IMR-90 (cell line): ENCODE data around the gene IRAK3. TPM values are rescaled to one million over a fixed set of nuclear protein-coding genes. Genes with fewer than 3 reads are reported as not detected.
A peak's percentile ranks its signal among the peaks of the same experiment; 100 is the strongest.
"Not testable (repeated sequence)": the region's sequence is repeated elsewhere in the genome, so short reads cannot be mapped to it uniquely, and the experiment has no call there.

Experiments used
- ATAC-seq: fragments of 200-7000 bp; cut with Tn5 transposase; 2 replicates; pipeline ENCODE4 v1.9.1; 2020; ENCODE audit warnings: low read depth, mild to moderate bottlenecking, moderate library complexity
- BruUV-seq: library from RNA; stranded (reverse); fragments of 400-500 nt; replicated peaks from 2 replicates; lab custom pipeline; 2021; lab: Mats Ljungman, UMichigan
- CTCF ChIA-PET: fragments of 300-600 bp; formaldehyde crosslinking; extraction: SDS; loops from one replicate; lab custom pipeline; 2021; ENCODE audit warnings: antibody characterized with exemption; lab: Yijun Ruan, JAX
- POLR2A ChIA-PET: fragments of 300-600 bp; sonication (Branson Sonifier 250); formaldehyde crosslinking; loops from one replicate; lab custom pipeline; 2022; ENCODE audit warnings: antibody characterized with exemption; ENCODE audit not compliant: unreplicated experiment; lab: Charles Lee
- DNase-seq: peaks from one replicate; pipeline ENCODE4 v3.0.0; 2013
- H2AFZ ChIP-seq: replicated peaks from 2 replicates; pipeline ENCODE3; 2013; ENCODE audit warnings: low read length, mild to moderate bottlenecking; ENCODE audit not compliant: poor library complexity
- H2AK5ac ChIP-seq: 2 replicates; pipeline ENCODE4 v1.6.1; 2013; ENCODE audit warnings: low read depth, low read length, inconsistent platforms
- H2AK9ac ChIP-seq: replicated peaks from 2 replicates; pipeline ENCODE3; 2013; ENCODE audit warnings: mild to moderate bottlenecking, low read depth, low read length, moderate library complexity; ENCODE audit not compliant: poor library complexity
- H2BK120ac ChIP-seq: 2 replicates; pipeline ENCODE4 v1.6.1; 2013; ENCODE audit warnings: low read depth, low read length, inconsistent platforms
- H2BK15ac ChIP-seq: 3 replicates; pipeline ENCODE4 v1.6.1; 2013; ENCODE audit warnings: low read depth, low read length, inconsistent platforms
- H2BK20ac ChIP-seq: 2 replicates; pipeline ENCODE4 v1.6.1; 2013; ENCODE audit warnings: low read depth, mild to moderate bottlenecking, inconsistent platforms, low read length, moderate library complexity
- H2BK5ac ChIP-seq: 2 replicates; pipeline ENCODE4 v1.6.1; 2013; ENCODE audit warnings: mild to moderate bottlenecking, low read depth, low read length, inconsistent platforms; ENCODE audit not compliant: poor library complexity, severe bottlenecking
- H3K14ac ChIP-seq: replicated peaks from 2 replicates; pipeline ENCODE4 v1.6.1; 2013; ENCODE audit warnings: low read depth, low read length, inconsistent platforms
- H3K18ac ChIP-seq: 2 replicates; pipeline ENCODE4 v1.6.1; 2013; ENCODE audit warnings: low read depth, low read length, control low read depth
- H3K23ac ChIP-seq: 2 replicates; pipeline ENCODE4 v1.6.1; 2013; ENCODE audit warnings: low read depth, low read length, inconsistent platforms
- H3K27ac ChIP-seq: 2 replicates; pipeline ENCODE4 v1.5.1; 2013; ENCODE audit warnings: mild to moderate bottlenecking, control low read depth, low read length; ENCODE audit not compliant: insufficient read depth
- H3K27me3 ChIP-seq: 2 replicates; pipeline ENCODE4 v1.6.1; 2013; ENCODE audit warnings: low read length; ENCODE audit not compliant: control insufficient read depth, insufficient read depth
- H3K36me3 ChIP-seq: 2 replicates; pipeline ENCODE4 v1.6.1; 2013; ENCODE audit warnings: low read length, mixed read lengths; ENCODE audit not compliant: control insufficient read depth, insufficient read depth
- H3K4ac ChIP-seq: 2 replicates; pipeline ENCODE4 v1.6.1; 2013; ENCODE audit warnings: low read depth, low read length, inconsistent platforms
- H3K4me1 ChIP-seq: 2 replicates; pipeline ENCODE4 v1.6.1; 2013; ENCODE audit warnings: low read length, mixed read lengths; ENCODE audit not compliant: control insufficient read depth, insufficient read depth
- H3K4me2 ChIP-seq: 2 replicates; pipeline ENCODE4 v1.6.1; 2013; ENCODE audit warnings: low read depth, mild to moderate bottlenecking, control low read depth, low read length, moderate library complexity
- H3K4me3 ChIP-seq: 2 replicates; pipeline ENCODE4 v1.5.1; 2013; ENCODE audit warnings: low read depth, mild to moderate bottlenecking, control low read depth, low read length, moderate library complexity; ENCODE audit not compliant: insufficient read depth
- H3K56ac ChIP-seq: 2 replicates; pipeline ENCODE4 v1.6.1; 2013; ENCODE audit warnings: low read length, inconsistent platforms; ENCODE audit not compliant: insufficient read depth; ENCODE audit errors: extremely low read depth
- H3K79me1 ChIP-seq, 2 experiments: 2 replicates each; pipeline ENCODE4 v1.6.1; 2013; ENCODE audit warnings: low read length in 2 of 2, inconsistent platforms in 1 of 2, low read depth in 1 of 2
- H3K9ac ChIP-seq: 2 replicates; pipeline ENCODE4 v1.6.1; 2013; ENCODE audit warnings: low read depth, low read length, control low read depth
- H3K9me1 ChIP-seq: 2 replicates; pipeline ENCODE4 v1.6.1; 2013; ENCODE audit warnings: low read length, inconsistent platforms; ENCODE audit not compliant: insufficient read depth
- H3K9me3 ChIP-seq: 2 replicates; pipeline ENCODE4 v1.6.1; 2013; ENCODE audit warnings: low read length; ENCODE audit not compliant: control insufficient read depth, insufficient read depth
- H4K20me1 ChIP-seq: 2 replicates; pipeline ENCODE4 v1.6.1; 2013; ENCODE audit warnings: low read length, inconsistent platforms; ENCODE audit not compliant: insufficient read depth
- H4K5ac ChIP-seq: 2 replicates; pipeline ENCODE4 v1.6.1; 2013; ENCODE audit warnings: mild to moderate bottlenecking, low read depth, low read length, control low read depth
- H4K8ac ChIP-seq, 2 experiments: 2 replicates each; pipeline ENCODE4 v1.6.1; 2013; ENCODE audit warnings: low read depth in 2 of 2, low read length in 2 of 2, control low read depth in 1 of 2, inconsistent platforms in 1 of 2
- H4K91ac ChIP-seq: 2 replicates; pipeline ENCODE4 v1.6.1; 2013; ENCODE audit warnings: low read depth, low read length, inconsistent platforms; ENCODE audit not compliant: insufficient read depth
- CEBPB ChIP-seq: IDR thresholded peaks from 2 replicates; pipeline ENCODE4 v1.6.1; 2012; ENCODE audit warnings: low read depth, low read length, improper control_type of control experiment
- NFE2L2 ChIP-seq: fragments of 150-350 bp; IDR thresholded peaks from 2 replicates; pipeline ENCODE4 v1.6.1; 2016; ENCODE audit warnings: low read depth, mild to moderate bottlenecking, low read length
- WGBS, 2 experiments: methylation state at CpG; one replicate each; pipeline versions ENCODE4 v1.1.5 to v1.1.7; 2013; ENCODE audit warnings: missing lambda C conversion rate in 2 of 2; ENCODE audit not compliant: insufficient read length in 1 of 2; ENCODE audit errors: extremely low coverage in 2 of 2; 5-methylcytosine and 5-hydroxymethylcytosine counted together
- dilution Hi-C: fragments of 300-500 bp; cut with HindIII; formaldehyde crosslinking; loops from one replicate; pipeline ENCODE4 v1.14.3; 2018; ENCODE audit warnings: low sequenced_read_pairs; ENCODE audit not compliant: unreplicated experiment
- in situ Hi-C: fragments of 300-500 bp; cut with MboI; formaldehyde crosslinking; loops from 3 replicates; pipeline ENCODE4 v1.14.3; 2019; ENCODE audit warnings: low sequenced_read_pairs, inconsistent platforms, mixed read lengths
- intact Hi-C: fragments of 100-400 bp; cut with micrococcal nuclease; formaldehyde crosslinking; loops from 2 replicates; pipeline ENCODE4 v1.10.0; 2022
- polyA plus RNA-seq, 3 experiments: library from polyadenylated mRNA; depleted of rRNA; stranded (reverse); fragments of >200 nt; gene quantifications; 2 replicates each; pipeline ENCODE4 v1.2.3, GENCODE V29; 2012; ENCODE audit warnings: low replicate concordance in 1 of 3
- total RNA-seq: library from RNA; depleted of rRNA; stranded (reverse); fragments of >200 nt; gene quantifications from 2 replicates; pipeline ENCODE4 v1.2.3, GENCODE V29; 2012

IRAK3 gene
- total and polyA plus RNA-seq, 2 of the 4 experiments (the other 2 are of a cell fraction) = 0.53 to 0.72 TPM

DNA sequence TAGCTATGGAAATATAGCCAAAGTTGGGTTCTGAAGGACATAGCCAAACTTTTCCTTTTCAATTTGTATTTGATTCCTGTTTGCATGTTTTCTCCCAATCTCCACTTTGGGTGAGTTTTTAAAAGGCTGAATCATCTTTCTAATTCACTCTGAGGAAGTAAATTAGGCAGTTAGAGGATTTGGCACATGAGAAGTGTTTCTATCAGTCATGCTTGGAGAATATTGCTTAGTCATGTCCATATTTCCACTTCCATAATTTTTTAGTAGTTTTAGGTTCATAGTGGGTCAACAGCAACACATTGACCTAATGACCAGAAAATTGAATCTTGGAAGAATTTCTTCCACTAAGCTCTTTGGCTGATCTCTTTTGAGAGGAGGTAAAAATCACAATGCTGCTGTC is 21.8 kb downstream of the IRAK3 start:
- Histone ChIP-seq H2BK120ac (no peak overlapping the region), H2AK5ac (no peak overlapping the region), H3K27me3 (no peaks in the 10 kb centered on the region), H2AK9ac (no peak overlapping the region), H2BK5ac (no peak overlapping the region), H4K8ac (no peak overlapping the region), H3K27ac (no peak overlapping the region), H2BK15ac (no peak overlapping the region), H3K9ac (no peak overlapping the region), H3K23ac (no peak overlapping the region), H3K79me1 (no peaks in the 10 kb centered on the region), H3K36me3 (no peaks in the 10 kb centered on the region), H3K4me3 (no peak overlapping the region), H3K56ac (no peak overlapping the region), H3K9me1 (no peaks in the 10 kb centered on the region), H4K91ac (no peak overlapping the region), H2BK20ac (no peak overlapping the region), H4K5ac (no peak overlapping the region), H3K18ac (no peak overlapping the region), H2AFZ (no peak overlapping the region), H3K9me3 (no peaks in the 10 kb centered on the region), H3K4me1 (no peaks in the 10 kb centered on the region), H3K4ac (no peak overlapping the region), H3K14ac (no peak overlapping the region), H3K4me2 (no peak overlapping the region), H4K20me1 (no peaks in the 10 kb centered on the region)
- intact Hi-C loops (no loop called here), dilution Hi-C loops (no loop called here), in situ Hi-C loops (no loop called here)
- CTCF ChIA-PET = no interaction called here
- POLR2A ChIA-PET = no interaction called here
- DNase-seq (no peak), ATAC-seq (no peak)
- BruUV-seq = no TSS peak
- TF ChIP-seq NFE2L2 = peak; percentile 51; the same call in 1 of the 2 replicates
- TF ChIP-seq CEBPB = no peak

DNA sequence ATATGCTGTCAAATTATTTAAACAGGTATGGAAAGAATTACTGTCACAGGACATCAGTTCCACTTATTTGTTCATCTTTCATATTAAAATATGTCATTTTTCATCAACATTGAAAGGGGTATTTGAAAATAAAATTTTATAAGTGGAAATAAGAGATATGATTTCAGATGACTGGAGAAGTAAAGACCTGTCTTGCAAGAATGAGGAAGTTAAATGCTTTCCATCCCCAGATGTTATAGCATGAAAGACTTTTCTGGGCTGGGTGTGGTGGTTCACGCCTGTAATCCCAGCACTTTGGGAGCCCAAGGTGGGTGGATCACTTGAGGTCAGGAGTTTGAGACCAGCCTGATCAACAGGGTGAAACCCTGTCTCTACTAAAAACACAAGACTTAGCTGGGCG is 22.6 kb downstream of the IRAK3 start:
- H2AK5ac ChIP-seq, H4K8ac ChIP-seq, H3K36me3 ChIP-seq, H3K4ac ChIP-seq, H2BK5ac ChIP-seq, intact Hi-C loops, H3K4me2 ChIP-seq, H2BK15ac ChIP-seq, H3K4me3 ChIP-seq, H4K91ac ChIP-seq, H3K18ac ChIP-seq, H3K27ac ChIP-seq, H3K27me3 ChIP-seq, H3K79me1 ChIP-seq, H4K5ac ChIP-seq, H3K4me1 ChIP-seq, CTCF ChIA-PET, H3K23ac ChIP-seq, DNase-seq, BruUV-seq, H2BK20ac ChIP-seq, in situ Hi-C loops, H3K14ac ChIP-seq, H2AK9ac ChIP-seq, H3K9ac ChIP-seq, H3K9me1 ChIP-seq, H3K9me3 ChIP-seq, H3K56ac ChIP-seq, H2AFZ ChIP-seq, H4K20me1 ChIP-seq, dilution Hi-C loops, POLR2A ChIA-PET, H2BK120ac ChIP-seq, ATAC-seq: not testable (repeated sequence)
- WGBS, 2 experiments = no CpG with 5 or more reads among the region's 2 CpGs
